GM23338 (cell line): ENCODE measurements around the gene TCERG1L. TPM values are rescaled to one million over a fixed set of nuclear protein-coding genes. Genes with fewer than 3 reads are reported as not detected.

ENCODE experiments used
- ATAC-seq: fragments of 200-7000 bp; cut with Tn5 transposase; 3 replicates; pipeline ENCODE4 v1.9.1; 2020
- DNase-seq: peaks from one replicate; pipeline ENCODE4 v3.0.0-alpha.2; 2015; ENCODE audit warnings: low spot score
- H2AFZ ChIP-seq: fragments of 200-600 bp; sonication (generic); 2 replicates; pipeline ENCODE4 v1.8.0; 2016; ENCODE audit warnings: antibody characterized with exemption, mild to moderate bottlenecking, moderate library complexity
- H3F3A ChIP-seq: fragments of 200-600 bp; sonication (generic); replicated peaks from 2 replicates; pipeline ENCODE4 v1.8.0; 2017; ENCODE audit warnings: antibody characterized with exemption, mixed run types, low read depth
- H3K27ac ChIP-seq: fragments of 200-600 bp; sonication (generic); 2 replicates; pipeline ENCODE4 v1.6.1; 2016; ENCODE audit warnings: low read depth
- H3K27me3 ChIP-seq: fragments of 200-600 bp; sonication (generic); 2 replicates; pipeline ENCODE4 v1.8.0; 2016; ENCODE audit warnings: mild to moderate bottlenecking, mixed run types, moderate library complexity; ENCODE audit not compliant: insufficient read depth
- H3K36me3 ChIP-seq: fragments of 200-600 bp; sonication (generic); 2 replicates; pipeline ENCODE4 v1.8.0; 2016; ENCODE audit warnings: mild to moderate bottlenecking; ENCODE audit not compliant: insufficient read depth
- H3K4me1 ChIP-seq: fragments of 200-600 bp; sonication (generic); 2 replicates; pipeline ENCODE4 v1.8.0; 2016; ENCODE audit warnings: mild to moderate bottlenecking, moderate library complexity; ENCODE audit not compliant: insufficient read depth
- H3K4me2 ChIP-seq: fragments of 200-600 bp; sonication (generic); 2 replicates; pipeline ENCODE4 v1.7.1; 2017; ENCODE audit warnings: mixed run types
- H3K4me3 ChIP-seq: fragments of 200-600 bp; sonication (generic); 2 replicates; pipeline ENCODE4 v1.6.1; 2016; ENCODE audit warnings: mixed run types
- H3K79me2 ChIP-seq: fragments of 200-600 bp; sonication (generic); replicated peaks from 2 replicates; pipeline ENCODE4 v1.8.0; 2017; ENCODE audit warnings: mild to moderate bottlenecking; ENCODE audit not compliant: insufficient read depth
- H3K9me2 ChIP-seq: fragments of 200-600 bp; sonication (generic); 2 replicates; pipeline ENCODE4 v1.8.0; 2017; ENCODE audit not compliant: insufficient read depth
- H4K20me1 ChIP-seq: fragments of 200-600 bp; sonication (generic); replicated peaks from 2 replicates; pipeline ENCODE4 v1.8.0; 2017; ENCODE audit warnings: mild to moderate bottlenecking; ENCODE audit not compliant: insufficient read depth
- H3K27ac Mint-ChIP-seq: 2 replicates; pipeline ENCODE4 v1.8.0; 2020; ENCODE audit warnings: inconsistent platforms, mild to moderate bottlenecking, moderate library complexity, mixed read lengths
- H3K27me3 Mint-ChIP-seq: 3 replicates; pipeline ENCODE4 v1.8.0; 2022; ENCODE audit warnings: low read depth, mild to moderate bottlenecking, moderate library complexity, mixed read lengths, inconsistent platforms; ENCODE audit not compliant: insufficient read depth, poor library complexity
- H3K36me3 Mint-ChIP-seq: 3 replicates; pipeline ENCODE4 v1.8.0; 2021; ENCODE audit warnings: low read depth, mild to moderate bottlenecking, inconsistent platforms, moderate library complexity, mixed read lengths
- H3K4me1 Mint-ChIP-seq: 3 replicates; pipeline ENCODE4 v1.8.0; 2020; ENCODE audit warnings: mild to moderate bottlenecking, inconsistent platforms, mixed read lengths
- H3K4me3 Mint-ChIP-seq: 3 replicates; pipeline ENCODE4 v1.8.0; 2021; ENCODE audit warnings: moderate library complexity, mild to moderate bottlenecking, inconsistent platforms, mixed read lengths
- H3K9me3 Mint-ChIP-seq: 3 replicates; pipeline ENCODE4 v1.8.0; 2020; ENCODE audit warnings: moderate library complexity, mild to moderate bottlenecking, inconsistent platforms, mixed read lengths
- CREB1 ChIP-seq: fragments of 250-450 bp; sonication (Bioruptor Pico); IDR thresholded peaks from 2 replicates; pipeline ENCODE4 v1.5.0; 2020; ENCODE audit warnings: low read depth, mild to moderate bottlenecking, moderate library complexity
- ETS1 ChIP-seq: IDR thresholded peaks from 2 replicates; pipeline ENCODE4 v1.6.1; 2016; ENCODE audit warnings: antibody characterized with exemption
- EZH2 ChIP-seq: fragments of 200-600 bp; sonication (generic); IDR thresholded peaks from one replicate; pipeline ENCODE4 v1.8.0; 2017; ENCODE audit warnings: antibody characterized with exemption, mild to moderate bottlenecking, low read depth; ENCODE audit not compliant: unreplicated experiment
- EZH2phosphoT487 ChIP-seq: fragments of 200-600 bp; sonication (generic); IDR thresholded peaks from one replicate; pipeline ENCODE4 v1.8.1; 2018; ENCODE audit warnings: antibody characterized with exemption; ENCODE audit not compliant: unreplicated experiment
- JUNB ChIP-seq: IDR thresholded peaks from one replicate; pipeline ENCODE4 v1.6.1; 2016; ENCODE audit warnings: antibody characterized with exemption; ENCODE audit not compliant: unreplicated experiment
- NANOG ChIP-seq: IDR thresholded peaks from 2 replicates; pipeline ENCODE4 v1.6.1; 2016; ENCODE audit warnings: antibody characterized with exemption, borderline replicate concordance
- POLR2AphosphoS5 ChIP-seq: IDR thresholded peaks from 2 replicates; pipeline ENCODE4 v1.6.1; 2016; ENCODE audit warnings: antibody characterized with exemption, low read depth
- STAT1 ChIP-seq: IDR thresholded peaks from one replicate; pipeline ENCODE4 v1.6.1; 2016; ENCODE audit warnings: antibody characterized with exemption; ENCODE audit not compliant: unreplicated experiment
- ZNF114 ChIP-seq: fragments of 250-450 bp; sonication (Bioruptor Pico); IDR thresholded peaks from 2 replicates; pipeline ENCODE4 v1.5.0; 2020; ENCODE audit warnings: mild to moderate bottlenecking, moderate library complexity
- ZNF331 ChIP-seq: fragments of 250-450 bp; sonication (Bioruptor Pico); IDR thresholded peaks from 2 replicates; pipeline ENCODE4 v1.5.0; 2020; ENCODE audit warnings: low read depth, mild to moderate bottlenecking, moderate library complexity
- ZNF462 ChIP-seq: fragments of 250-450 bp; sonication (Bioruptor Pico); IDR thresholded peaks from 2 replicates; pipeline ENCODE4 v1.5.0; 2020; ENCODE audit warnings: mild to moderate bottlenecking, moderate library complexity
- polyA plus RNA-seq: library from polyadenylated mRNA; unstranded; fragments of >200 nt; fragmentation: Nextera tagmentation; extraction: Ambion mirVana; gene quantifications from 2 replicates; pipeline ENCODE4 v1.2.1, GENCODE V29; 2016
- total RNA-seq: library from RNA; depleted of rRNA; stranded (reverse); fragments of >200 nt; shearing (Covaris generic); gene quantifications from 2 replicates; pipeline ENCODE4 v1.2.3, GENCODE V29; 2014
- TF ChIP-seq, protein P1 (sequence below): IDR thresholded peaks from one replicate; pipeline ENCODE4 v1.6.1; 2018; ENCODE audit warnings: antibody characterized with exemption; ENCODE audit not compliant: unreplicated experiment
- TF ChIP-seq, protein P2 (sequence below), 2 experiments: fragments of 200-600 bp in 1 of 2; sonication (generic) in 1 of 2; conservative IDR thresholded peaks; 2 replicates each; pipeline versions ENCODE4 v1.5.1 to v1.6.1; 2016 to 2017; ENCODE audit warnings: antibody characterized with exemption in 2 of 2, low read depth in 2 of 2, mild to moderate bottlenecking in 2 of 2, moderate library complexity in 1 of 2

TCERG1L gene
- total and polyA plus RNA-seq, 2 experiments from 2014 or later: 3.9 to 5.5 TPM

DNA sequence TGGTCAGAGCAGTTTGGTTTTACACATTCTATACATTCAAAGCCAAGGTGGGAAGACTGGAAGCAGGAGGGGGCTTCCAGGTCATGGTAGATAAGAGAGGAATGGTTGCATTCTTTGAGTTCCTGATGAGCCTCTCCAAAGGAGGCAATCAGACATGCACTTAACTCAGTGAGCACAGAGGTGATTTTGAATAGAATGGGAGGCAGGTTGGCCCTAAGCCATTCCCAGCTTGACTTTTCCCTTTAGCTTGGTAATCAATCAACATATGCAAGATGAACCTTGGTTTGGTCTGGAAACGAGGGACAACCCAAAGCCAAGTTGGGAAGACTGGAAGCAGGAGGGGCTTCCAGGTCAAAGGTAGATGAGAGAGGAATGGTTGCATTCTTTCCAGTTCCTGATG lies 31.4 kb downstream of the TCERG1L start:
- ATAC-seq: no peak
- Histone ChIP-seq H3K9me2 (no peaks in the 10 kb centered on the region), H2AFZ (no peak overlapping the region), H3F3A (no peaks in the 10 kb centered on the region), H3K4me3 (no peak overlapping the region), H3K79me2 (no peaks in the 10 kb centered on the region), H3K36me3 (no peaks in the 10 kb centered on the region), H3K27ac (no peak overlapping the region), H3K27me3 (no peaks in the 10 kb centered on the region), H3K4me2 (no peak overlapping the region), H4K20me1 (no peaks in the 10 kb centered on the region), H3K4me1 (no peaks in the 10 kb centered on the region)
- Mint-ChIP-seq H3K9me3 (peaks cover 91% of the 10 kb centered on the region), H3K27ac (no peak overlapping the region), H3K4me1 (no peaks in the 10 kb centered on the region; the same call in 2 of the 3 replicates), H3K4me3 (no peak overlapping the region), H3K27me3 (no peaks in the 10 kb centered on the region), H3K36me3 (peaks cover 19% of the 10 kb centered on the region)
- TF ChIP-seq EZH2phosphoT487 (no peak), STAT1 (no peak), CREB1 (CRISPR knock-in tag) (no peak), ETS1 (no peak), ZNF331 (CRISPR knock-in tag) (no peak), ZNF114 (CRISPR knock-in tag) (no peak), JUNB (no peak), NANOG (no peak), ZNF462 (CRISPR knock-in tag) (no peak), EZH2 (no peak), POLR2AphosphoS5 (no peak)
- TF ChIP-seq, protein P1, sequence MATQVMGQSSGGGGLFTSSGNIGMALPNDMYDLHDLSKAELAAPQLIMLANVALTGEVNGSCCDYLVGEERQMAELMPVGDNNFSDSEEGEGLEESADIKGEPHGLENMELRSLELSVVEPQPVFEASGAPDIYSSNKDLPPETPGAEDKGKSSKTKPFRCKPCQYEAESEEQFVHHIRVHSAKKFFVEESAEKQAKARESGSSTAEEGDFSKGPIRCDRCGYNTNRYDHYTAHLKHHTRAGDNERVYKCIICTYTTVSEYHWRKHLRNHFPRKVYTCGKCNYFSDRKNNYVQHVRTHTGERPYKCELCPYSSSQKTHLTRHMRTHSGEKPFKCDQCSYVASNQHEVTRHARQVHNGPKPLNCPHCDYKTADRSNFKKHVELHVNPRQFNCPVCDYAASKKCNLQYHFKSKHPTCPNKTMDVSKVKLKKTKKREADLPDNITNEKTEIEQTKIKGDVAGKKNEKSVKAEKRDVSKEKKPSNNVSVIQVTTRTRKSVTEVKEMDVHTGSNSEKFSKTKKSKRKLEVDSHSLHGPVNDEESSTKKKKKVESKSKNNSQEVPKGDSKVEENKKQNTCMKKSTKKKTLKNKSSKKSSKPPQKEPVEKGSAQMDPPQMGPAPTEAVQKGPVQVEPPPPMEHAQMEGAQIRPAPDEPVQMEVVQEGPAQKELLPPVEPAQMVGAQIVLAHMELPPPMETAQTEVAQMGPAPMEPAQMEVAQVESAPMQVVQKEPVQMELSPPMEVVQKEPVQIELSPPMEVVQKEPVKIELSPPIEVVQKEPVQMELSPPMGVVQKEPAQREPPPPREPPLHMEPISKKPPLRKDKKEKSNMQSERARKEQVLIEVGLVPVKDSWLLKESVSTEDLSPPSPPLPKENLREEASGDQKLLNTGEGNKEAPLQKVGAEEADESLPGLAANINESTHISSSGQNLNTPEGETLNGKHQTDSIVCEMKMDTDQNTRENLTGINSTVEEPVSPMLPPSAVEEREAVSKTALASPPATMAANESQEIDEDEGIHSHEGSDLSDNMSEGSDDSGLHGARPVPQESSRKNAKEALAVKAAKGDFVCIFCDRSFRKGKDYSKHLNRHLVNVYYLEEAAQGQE: no peak
- TF ChIP-seq, protein P2, sequence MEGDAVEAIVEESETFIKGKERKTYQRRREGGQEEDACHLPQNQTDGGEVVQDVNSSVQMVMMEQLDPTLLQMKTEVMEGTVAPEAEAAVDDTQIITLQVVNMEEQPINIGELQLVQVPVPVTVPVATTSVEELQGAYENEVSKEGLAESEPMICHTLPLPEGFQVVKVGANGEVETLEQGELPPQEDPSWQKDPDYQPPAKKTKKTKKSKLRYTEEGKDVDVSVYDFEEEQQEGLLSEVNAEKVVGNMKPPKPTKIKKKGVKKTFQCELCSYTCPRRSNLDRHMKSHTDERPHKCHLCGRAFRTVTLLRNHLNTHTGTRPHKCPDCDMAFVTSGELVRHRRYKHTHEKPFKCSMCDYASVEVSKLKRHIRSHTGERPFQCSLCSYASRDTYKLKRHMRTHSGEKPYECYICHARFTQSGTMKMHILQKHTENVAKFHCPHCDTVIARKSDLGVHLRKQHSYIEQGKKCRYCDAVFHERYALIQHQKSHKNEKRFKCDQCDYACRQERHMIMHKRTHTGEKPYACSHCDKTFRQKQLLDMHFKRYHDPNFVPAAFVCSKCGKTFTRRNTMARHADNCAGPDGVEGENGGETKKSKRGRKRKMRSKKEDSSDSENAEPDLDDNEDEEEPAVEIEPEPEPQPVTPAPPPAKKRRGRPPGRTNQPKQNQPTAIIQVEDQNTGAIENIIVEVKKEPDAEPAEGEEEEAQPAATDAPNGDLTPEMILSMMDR (conservative IDR thresholded peaks at IDR 0.05; ENCODE audit: low read depth in 2 of 2): no peak
- no peak for DNase-seq
